Upper lobe of left lung (tissue), 6 donors: Measurements from ENCODE around the gene CENPP. TPM values are rescaled to one million over a fixed set of nuclear protein-coding genes. Genes with fewer than 3 reads are reported as not detected.

ENCODE experiments used
- ATAC-seq, 2 donors: fragments of 200-7000 bp; cut with Tn5 transposase; one replicate each; pipeline ENCODE4 v1.9.1; 2022; ENCODE audit warnings: mild to moderate bottlenecking in 2 of 2, moderate library complexity in 2 of 2; ENCODE audit not compliant: low FRiP score in 2 of 2
- DNase-seq, 2 donors: peaks; one replicate each; pipeline ENCODE4 v3.0.0-alpha.2; 2019 to 2020
- H3K27ac ChIP-seq, 4 donors: fragments of 200-600 bp; sonication (generic); one replicate each; pipeline ENCODE4 v1.5.1; 2016 to 2019
- H3K27me3 ChIP-seq, 4 donors: fragments of 200-600 bp; sonication (generic); one replicate each; pipeline ENCODE4 v1.5.1; 2017 to 2019
- H3K36me3 ChIP-seq, 4 donors: fragments of 200-600 bp; sonication (generic); one replicate each; pipeline ENCODE4 v1.5.1; 2016 to 2019
- H3K4me1 ChIP-seq, 4 donors: fragments of 200-600 bp; sonication (generic); one replicate each; pipeline ENCODE4 v1.5.1; 2018 to 2019
- H3K4me3 ChIP-seq, 4 donors: fragments of 200-600 bp; sonication (generic); one replicate each; pipeline ENCODE4 v1.5.1; 2017 to 2019; ENCODE audit warnings: mild to moderate bottlenecking in 2 of 4, moderate library complexity in 1 of 4
- H3K9me3 ChIP-seq, 4 donors: fragments of 200-600 bp; sonication (generic); one replicate each; pipeline ENCODE4 v1.5.1; 2018 to 2019
- EP300 ChIP-seq, 4 donors: sonication (generic); formaldehyde crosslinking; IDR thresholded peaks; one replicate each; pipeline ENCODE4 v1.5.1; 2017; ENCODE audit warnings: antibody characterized with exemption in 4 of 4, control low read depth in 2 of 4
- POLR2A ChIP-seq, 4 donors: fragments of 450-650 bp; IDR thresholded peaks; one replicate each; pipeline ENCODE4 v1.5.1; 2016 to 2017; ENCODE audit warnings: antibody characterized with exemption in 4 of 4, mild to moderate bottlenecking in 2 of 4
- POLR2AphosphoS5 ChIP-seq, 2 donors: sonication (generic); formaldehyde crosslinking; IDR thresholded peaks; one replicate each; pipeline ENCODE4 v1.5.1; 2017; ENCODE audit warnings: antibody characterized with exemption in 2 of 2
- WGBS, 2 donors: methylation state at CpG; one replicate each; pipeline ENCODE4 v1.1.5; 2017 to 2018; 5-methylcytosine and 5-hydroxymethylcytosine counted together
- total RNA-seq, 6 donors: library from RNA; depleted of rRNA in 4 of 6; stranded (reverse); fragments of >200 nt in 4 of 6; gene quantifications; one replicate each; pipeline versions ENCODE4 v1.1.0 to v1.2.1, GENCODE V29; 2016 to 2021
- TF ChIP-seq, protein P1 (sequence below), 6 experiments: fragments of 450-650 bp in 4 of 6; fragments of 200-600 bp in 2 of 6; sonication (generic) in 2 of 6; IDR thresholded peaks; one replicate each; pipeline ENCODE4 v1.5.1; 2016 to 2019; ENCODE audit warnings: antibody characterized with exemption in 6 of 6
- donor health status: DM: no; HTN: no; CAD: no; lungs with moderate emphysema.
- donor health status: DM: no; HTN: yes; CAD: no; lungs with severe emphysema.

The CENPP gene
- total RNA-seq, 6 donors from 2014 or later, result 2.9 to 17.8 (median 4.9) TPM

GRCh38 chr9:92467511-92467910, 141.8 kb downstream of the CENPP start:
- H3K27ac ChIP-seq, result no peak overlapping the region
- H3K36me3 ChIP-seq, result no peaks in the 10 kb centered on the region
- H3K4me3 ChIP-seq, result no peak overlapping the region
- no peaks in the 10 kb centered on the region for H3K27me3 ChIP-seq
- no peaks in the 10 kb centered on the region for H3K4me1 ChIP-seq
- no peaks in the 10 kb centered on the region for H3K9me3 ChIP-seq
- no peak for TF ChIP-seq POLR2A (IDR thresholded peaks at IDR 0.05)
- WGBS, 2 donors, result 89 to 94% methylated on average over 2 of the region's 2 CpGs
- ATAC-seq (no peak), DNase-seq (no peak)

- ATAC-seq, result no peak
- 86 to 98% methylated on average over 2 of the region's 2 CpGs for WGBS, 2 donors
- Histone ChIP-seq H3K4me3 (no peak overlapping the region), H3K9me3 (no peaks in the 10 kb centered on the region), H3K36me3 (no peaks in the 10 kb centered on the region), H3K27ac (no peak overlapping the region), H3K4me1 (no peaks in the 10 kb centered on the region), H3K27me3 (no peaks in the 10 kb centered on the region)
- no peak for DNase-seq
- TF ChIP-seq, protein P1, sequence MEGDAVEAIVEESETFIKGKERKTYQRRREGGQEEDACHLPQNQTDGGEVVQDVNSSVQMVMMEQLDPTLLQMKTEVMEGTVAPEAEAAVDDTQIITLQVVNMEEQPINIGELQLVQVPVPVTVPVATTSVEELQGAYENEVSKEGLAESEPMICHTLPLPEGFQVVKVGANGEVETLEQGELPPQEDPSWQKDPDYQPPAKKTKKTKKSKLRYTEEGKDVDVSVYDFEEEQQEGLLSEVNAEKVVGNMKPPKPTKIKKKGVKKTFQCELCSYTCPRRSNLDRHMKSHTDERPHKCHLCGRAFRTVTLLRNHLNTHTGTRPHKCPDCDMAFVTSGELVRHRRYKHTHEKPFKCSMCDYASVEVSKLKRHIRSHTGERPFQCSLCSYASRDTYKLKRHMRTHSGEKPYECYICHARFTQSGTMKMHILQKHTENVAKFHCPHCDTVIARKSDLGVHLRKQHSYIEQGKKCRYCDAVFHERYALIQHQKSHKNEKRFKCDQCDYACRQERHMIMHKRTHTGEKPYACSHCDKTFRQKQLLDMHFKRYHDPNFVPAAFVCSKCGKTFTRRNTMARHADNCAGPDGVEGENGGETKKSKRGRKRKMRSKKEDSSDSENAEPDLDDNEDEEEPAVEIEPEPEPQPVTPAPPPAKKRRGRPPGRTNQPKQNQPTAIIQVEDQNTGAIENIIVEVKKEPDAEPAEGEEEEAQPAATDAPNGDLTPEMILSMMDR (IDR thresholded peaks at IDR 0.05), result no peak
- TF ChIP-seq POLR2A (IDR thresholded peaks at IDR 0.05), result no peak
- no peak for TF ChIP-seq EP300 (IDR thresholded peaks at IDR 0.05)
These were observed 142.5 kb downstream of the CENPP start for GRCh38 chr9:92468206-92468605.

DNA sequence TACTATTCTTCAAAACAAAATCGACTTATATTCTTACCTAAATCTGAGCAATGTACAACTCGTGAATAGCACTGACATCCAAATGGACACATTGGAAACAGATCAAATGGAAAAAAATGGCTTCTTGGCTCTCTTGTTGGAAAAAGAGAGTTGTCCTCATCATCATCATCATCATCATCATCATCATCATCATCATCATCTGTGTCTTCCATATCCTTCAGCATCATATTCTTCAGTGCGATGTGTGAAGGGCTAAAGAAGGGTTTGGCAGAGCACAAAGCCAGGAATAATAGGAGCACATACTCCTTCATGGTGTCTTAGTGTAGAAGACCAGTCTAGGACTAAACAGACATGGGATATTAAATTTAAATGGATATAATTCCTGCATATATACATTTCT, 148.8 kb downstream of the CENPP start:
- Histone ChIP-seq H3K36me3 (no peaks in the 10 kb centered on the region), H3K9me3 (no peaks in the 10 kb centered on the region), H3K27me3 (no peaks in the 10 kb centered on the region), H3K4me3 (no peak overlapping the region), H3K4me1 (peaks cover 0 to 2% (median 0%) of the 10 kb centered on the region in 4 donors), H3K27ac (no peak overlapping the region)
- WGBS, 2 donors, result 89 to 90% methylated on average over 3 of the region's 3 CpGs
- TF ChIP-seq, protein P1 (IDR thresholded peaks at IDR 0.05), result no peak
- no peak for TF ChIP-seq POLR2A (IDR thresholded peaks at IDR 0.05)
- TF ChIP-seq POLR2AphosphoS5 (IDR thresholded peaks at IDR 0.05), result no peak
- no peak for TF ChIP-seq EP300 (IDR thresholded peaks at IDR 0.05)
- DNase-seq (no peak), ATAC-seq (no peak)

GRCh38 chr9:92476962-92477361, 151.2 kb downstream of the CENPP start:
- no peak for ATAC-seq

DNA sequence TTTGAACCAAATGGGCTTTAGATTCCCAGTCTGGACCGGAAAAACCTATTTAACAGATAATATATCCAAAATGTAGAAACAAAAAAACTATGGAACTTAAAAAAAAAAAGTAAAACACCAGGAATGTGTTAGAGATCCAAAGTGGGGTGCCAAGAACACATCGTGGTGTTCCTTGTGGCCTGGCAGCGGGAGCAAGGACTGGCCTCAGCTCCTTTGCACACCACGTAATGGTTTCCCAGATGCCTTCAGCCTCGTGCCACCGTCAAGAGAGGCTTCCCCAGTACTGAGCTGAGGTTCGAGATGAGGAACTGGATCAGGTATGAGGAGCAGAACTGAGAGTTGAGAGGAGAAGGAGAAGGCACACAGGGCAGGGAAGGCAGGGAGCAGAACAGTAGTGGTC, 153.0 kb downstream of the CENPP start:
- H3K36me3 ChIP-seq, result no peaks in the 10 kb centered on the region
- H3K9me3 ChIP-seq, result no peaks in the 10 kb centered on the region
- no peaks in the 10 kb centered on the region for H3K27me3 ChIP-seq
- peak in 1 of 2 donors; percentile 31 for ATAC-seq
- no peak overlapping the region for H3K4me3 ChIP-seq
- no peak overlapping the region for H3K27ac ChIP-seq
- TF ChIP-seq, protein P1 (IDR thresholded peaks at IDR 0.05), result no peak
- TF ChIP-seq POLR2A (IDR thresholded peaks at IDR 0.05), result no peak
- no peak for TF ChIP-seq EP300 (IDR thresholded peaks at IDR 0.05)
- TF ChIP-seq POLR2AphosphoS5 (IDR thresholded peaks at IDR 0.05), result no peak
- DNase-seq, result no peak
- peaks cover 0 to 10% (median 9%) of the 10 kb centered on the region in 4 donors for H3K4me1 ChIP-seq
- 83 to 84% methylated on average over 7 of the region's 7 CpGs for WGBS, 2 donors

More at GRCh38 chr9:92476962-92477361, 151.2 kb downstream of the CENPP start:
- no peaks in the 10 kb centered on the region for H3K27me3 ChIP-seq
- H3K4me1 ChIP-seq, result peaks cover 0 to 9% (median 4%) of the 10 kb centered on the region in 4 donors
- 93 to 100% methylated on average over 1 of the region's 1 CpG for WGBS, 2 donors
- H3K27ac ChIP-seq, result no peak overlapping the region
- no peak for DNase-seq
- H3K4me3 ChIP-seq, result no peak overlapping the region
- no peaks in the 10 kb centered on the region for H3K36me3 ChIP-seq
- no peaks in the 10 kb centered on the region for H3K9me3 ChIP-seq
- TF ChIP-seq POLR2A (IDR thresholded peaks at IDR 0.05), result no peak
- TF ChIP-seq, protein P1 (IDR thresholded peaks at IDR 0.05), result no peak
